ELR (cell line): ENCODE data around the gene MYOF.
A peak's percentile ranks its signal among the peaks of the same experiment; 100 is the strongest.
"Not testable (repeated sequence)": the region's sequence is repeated elsewhere in the genome, so short reads cannot be mapped to it uniquely, and the experiment has no call there.

ENCODE experiments used
- DNase-seq: peaks from one replicate; pipeline ENCODE4 v3.0.0-alpha.2; 2015; ENCODE audit warnings: low read depth

Gene MYOF

DNA sequence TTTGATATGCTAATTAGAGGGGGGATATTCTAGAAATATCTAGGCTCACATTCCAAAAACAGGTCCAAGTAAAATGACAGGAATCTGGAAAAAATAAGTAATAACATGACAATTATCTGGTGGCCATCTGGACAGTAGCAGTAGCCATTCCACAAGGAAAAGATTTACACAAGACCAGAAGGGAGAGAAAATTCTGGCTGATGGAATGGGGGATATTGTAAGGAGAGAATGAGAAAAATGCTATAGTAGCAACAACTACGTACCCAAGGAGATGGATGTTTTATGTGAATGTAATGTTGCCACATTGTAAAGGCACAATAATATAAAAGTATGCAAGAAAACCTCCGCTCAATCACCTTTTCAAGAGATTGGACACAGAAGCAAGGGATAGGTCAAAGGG lies 5.4 kb downstream of the MYOF start:
- DNase-seq: no peak

- peak; percentile 97 for DNase-seq
These were observed 6.3 kb downstream of the MYOF start for GRCh38 chr10:93475871-93476270.

GRCh38 chr10:93475227-93475626 lies 6.9 kb downstream of the MYOF start:
- peak; percentile 32 for DNase-seq

- DNase-seq: peak; percentile 23
These were observed 8.2 kb downstream of the MYOF start for GRCh38 chr10:93473804-93474472.

GRCh38 chr10:93473161-93473560 lies 9.0 kb downstream of the MYOF start:
- DNase-seq: no peak

GRCh38 chr10:93471110-93471651 lies 11.0 kb downstream of the MYOF start:
- peak; percentile 98 for DNase-seq

DNA sequence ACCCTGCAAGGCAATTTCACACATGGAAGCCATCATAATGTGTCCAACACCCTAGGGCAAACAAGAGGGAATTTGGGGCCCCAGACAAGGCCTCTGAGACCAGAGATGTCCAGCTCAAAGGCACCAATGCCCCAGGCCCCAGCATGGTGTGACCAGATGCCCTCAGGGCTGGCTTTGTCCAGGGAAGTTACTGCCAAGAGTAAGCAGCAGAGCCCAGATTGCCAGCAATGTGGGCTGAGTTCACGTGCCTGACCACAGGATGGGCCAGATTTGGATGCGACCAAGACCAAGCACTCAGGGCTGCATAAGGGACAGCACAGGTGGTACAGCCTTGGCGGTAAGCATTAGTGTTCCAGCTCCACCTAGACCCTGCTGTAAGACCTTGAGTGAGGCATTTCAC lies 12.7 kb downstream of the MYOF start:
- DNase-seq: peak; percentile 65

- DNase-seq: peak; percentile 98
These were observed 13.5 kb downstream of the MYOF start for GRCh38 chr10:93468461-93469213.

GRCh38 chr10:93467635-93468034 lies 14.5 kb downstream of the MYOF start:
- not testable (repeated sequence) for DNase-seq

DNA sequence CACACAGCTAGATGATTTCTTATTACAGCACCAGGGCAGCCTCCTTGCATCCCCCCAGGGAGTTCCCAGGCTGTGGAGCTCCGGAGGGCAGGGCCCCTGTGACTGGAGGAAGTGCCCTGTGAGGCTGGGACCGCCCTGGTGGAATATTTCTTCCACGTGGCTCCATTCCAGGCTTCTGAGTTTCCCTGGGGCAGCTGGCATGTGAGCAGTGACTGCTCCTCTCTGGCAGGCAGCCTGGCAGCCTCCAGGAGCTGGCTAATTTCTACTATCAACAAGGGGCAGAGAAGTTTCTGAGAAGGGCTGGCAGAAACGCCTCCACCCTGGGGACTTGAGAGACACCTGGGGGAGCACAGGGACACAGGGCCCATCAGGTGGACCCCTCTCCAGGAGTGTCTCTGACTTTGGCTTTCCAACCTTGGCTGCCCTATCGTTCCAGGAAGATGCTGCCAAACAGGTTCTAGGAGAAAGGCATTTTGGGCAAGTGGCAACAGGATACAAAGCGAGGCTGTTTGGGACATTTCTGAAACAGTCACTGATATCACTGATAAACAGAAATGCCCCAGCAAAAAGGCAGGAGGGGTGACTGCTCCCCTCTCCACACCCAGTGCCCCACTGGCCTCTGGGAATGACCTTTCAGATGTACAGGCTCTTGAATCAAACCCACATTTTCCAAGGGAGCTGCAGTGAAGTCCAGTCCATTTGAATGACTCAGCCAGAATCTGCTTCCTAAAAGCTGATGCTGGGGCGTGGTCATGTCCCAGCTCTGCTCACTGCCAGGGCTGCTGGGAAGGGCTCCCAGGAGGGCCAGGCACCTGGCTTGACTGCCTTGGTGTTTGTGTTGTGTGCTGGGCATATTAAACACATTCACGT lies 16.1 kb downstream of the MYOF start:
- DNase-seq: peak; percentile 99

GRCh38 chr10:93464776-93465388 lies 17.3 kb downstream of the MYOF start:
- peak; percentile 63 for DNase-seq

DNA sequence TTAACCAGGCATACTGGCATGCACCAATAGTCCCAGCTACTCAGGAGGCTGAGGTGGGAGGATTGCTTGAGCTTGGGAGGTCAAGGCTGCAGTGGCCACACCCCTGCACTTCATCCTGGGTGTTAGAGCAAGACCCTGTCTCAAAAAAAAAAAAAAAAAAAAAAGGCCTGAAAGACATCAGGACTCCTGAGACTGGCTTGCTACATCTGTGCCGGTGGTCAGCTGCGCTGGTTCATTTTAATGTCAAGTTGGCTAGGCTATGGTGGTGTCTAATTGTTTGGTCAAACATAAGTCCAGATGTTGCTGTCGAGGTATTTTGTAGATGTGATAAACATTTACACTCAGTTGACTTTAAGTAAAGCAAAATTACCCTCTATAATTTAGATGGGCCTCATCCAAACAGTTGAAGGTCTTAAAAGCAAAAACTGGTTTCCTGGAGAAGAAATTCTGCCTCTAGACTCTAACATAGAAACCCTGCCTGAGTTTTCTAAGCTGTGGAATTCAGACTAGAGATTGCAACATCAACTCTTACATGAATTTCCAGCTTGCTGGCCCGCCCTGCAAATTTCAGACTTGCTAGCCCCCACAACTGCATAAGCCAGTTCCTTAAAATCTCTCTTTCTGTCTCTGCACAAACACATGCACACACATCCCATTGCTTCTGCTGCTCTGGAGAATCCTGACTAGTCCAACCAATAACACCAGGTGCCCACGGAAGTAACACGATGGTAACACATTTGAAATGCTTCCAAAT lies 18.2 kb downstream of the MYOF start:
- DNase-seq: peak; percentile 59

DNA sequence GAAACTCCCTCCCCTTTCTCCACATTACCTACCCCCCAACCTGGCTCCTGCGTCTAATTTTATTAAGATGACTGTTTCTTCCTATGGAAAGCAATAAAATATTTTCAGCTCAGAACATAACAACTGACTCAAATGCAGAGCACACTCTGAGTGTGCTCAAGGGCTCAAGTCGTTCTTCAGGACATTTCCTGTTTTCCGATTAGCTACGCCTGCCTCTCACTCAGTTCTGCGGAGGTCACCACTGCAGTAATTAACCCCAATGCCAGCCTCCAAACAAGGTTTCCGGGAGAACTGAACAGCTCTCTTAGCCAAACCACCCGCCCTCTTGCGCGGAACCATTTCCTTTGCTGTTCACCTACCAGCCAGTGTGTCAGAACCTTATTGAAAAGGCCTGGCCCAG lies 19.3 kb downstream of the MYOF start:
- DNase-seq: peak; percentile 92

DNA sequence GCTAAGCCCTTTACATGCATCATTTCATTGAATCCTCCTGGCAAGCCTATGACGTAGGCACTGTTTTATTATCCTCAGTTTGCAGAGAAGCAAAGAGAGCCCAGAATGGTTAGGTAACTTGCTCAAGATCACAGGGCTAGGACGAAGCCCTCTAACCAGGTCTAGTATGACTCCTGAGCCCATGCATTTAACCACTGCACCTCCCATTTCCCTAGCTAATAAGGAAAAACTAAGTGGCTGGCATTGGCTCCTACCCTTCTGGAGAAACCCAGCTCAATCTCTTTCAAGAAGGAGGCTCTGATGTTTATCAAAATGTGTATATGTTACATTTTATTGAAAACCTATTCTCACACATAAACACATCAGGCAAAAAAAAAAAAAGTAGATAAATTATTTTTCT lies 19.8 kb downstream of the MYOF start:
- DNase-seq: peak; percentile 38

DNA sequence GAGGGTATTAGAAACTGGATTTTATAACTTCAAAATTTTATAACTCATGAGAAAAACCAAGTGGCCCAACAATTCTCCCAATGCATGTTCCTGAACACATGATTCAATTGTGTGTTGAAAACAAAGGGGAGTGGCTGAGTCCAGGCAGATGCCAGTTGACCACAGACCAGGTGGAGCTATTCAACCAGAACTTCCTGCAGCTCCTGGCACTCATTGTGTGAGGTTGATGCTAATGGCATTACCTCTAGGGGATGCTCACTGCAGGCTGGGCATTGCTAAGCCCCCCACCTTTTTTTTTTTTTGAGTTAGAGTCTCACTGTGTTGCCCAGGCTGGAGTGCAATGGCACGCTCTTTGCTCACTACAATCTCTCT lies 20.3 kb downstream of the MYOF start:
- peak; percentile 76 for DNase-seq

GRCh38 chr10:93461109-93461806 lies 20.9 kb downstream of the MYOF start:
- DNase-seq: peak; percentile 63

DNA sequence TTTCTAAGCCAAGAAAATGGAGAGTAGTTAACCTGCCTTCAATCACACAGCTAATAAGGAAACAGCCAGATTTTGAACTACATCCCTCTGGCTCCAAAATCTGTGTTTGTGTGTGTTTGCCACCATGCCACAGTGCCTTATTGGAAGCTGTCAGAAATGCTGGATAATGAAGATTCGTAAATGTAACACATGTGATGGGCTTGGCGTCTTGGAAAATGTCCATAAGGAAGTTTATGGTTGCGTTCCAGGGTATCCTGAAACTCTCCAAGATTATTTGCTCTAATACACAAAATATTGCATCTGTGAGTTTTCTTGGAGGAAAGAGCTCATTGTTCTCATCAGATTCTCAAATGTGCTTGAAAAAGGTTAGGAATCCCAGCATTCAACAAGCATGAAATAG lies 22.7 kb downstream of the MYOF start:
- DNase-seq: no peak

- DNase-seq: peak; percentile 100
These were observed 23.3 kb downstream of the MYOF start for GRCh38 chr10:93458821-93459257.

GRCh38 chr10:93457511-93457910 lies 24.6 kb downstream of the MYOF start:
- DNase-seq: no peak

- no peak for DNase-seq
These were observed 25.7 kb downstream of the MYOF start for GRCh38 chr10:93456480-93456879.

- DNase-seq: no peak
These were observed 27.4 kb downstream of the MYOF start for GRCh38 chr10:93454736-93455135.
